GM19035 (cell line): ENCODE data around the gene XPO5.
"Not testable (repeated sequence)": the region's sequence is repeated elsewhere in the genome, so short reads cannot be mapped to it uniquely, and the experiment has no call there.

ENCODE experiments used
- ATAC-seq: cut with Tn5 transposase; IDR thresholded peaks from one replicate; pipeline ENCODE4 v1.9.1; 2021; ENCODE audit not compliant: unreplicated experiment

XPO5 gene

GRCh38 chr6:43588194-43588593, 12.4 kb upstream of the XPO5 start:
- ATAC-seq, result no peak

- no peak for ATAC-seq
Measured at GRCh38 chr6:43584892-43585570, 9.2 kb upstream of the XPO5 start.

GRCh38 chr6:43582911-43583310, 7.1 kb upstream of the XPO5 start:
- ATAC-seq, result no peak

- no peak for ATAC-seq
Measured at GRCh38 chr6:43579171-43579570, 3.3 kb upstream of the XPO5 start.

GRCh38 chr6:43578748-43579147, 2.9 kb upstream of the XPO5 start:
- ATAC-seq, result no peak

- ATAC-seq, result peak; percentile 1
Measured at GRCh38 chr6:43575105-43575771, 600 bp downstream of the XPO5 start.

GRCh38 chr6:43572015-43572414, 3.8 kb downstream of the XPO5 start:
- ATAC-seq, result no peak

GRCh38 chr6:43570876-43571441, 4.9 kb downstream of the XPO5 start:
- no peak for ATAC-seq

- ATAC-seq, result no peak
Measured at GRCh38 chr6:43559328-43559727, 16.5 kb downstream of the XPO5 start.

GRCh38 chr6:43557620-43558019, 18.2 kb downstream of the XPO5 start:
- ATAC-seq, result not testable (repeated sequence)

- ATAC-seq, result no peak
Measured at GRCh38 chr6:43547222-43547621, 28.6 kb downstream of the XPO5 start.

GRCh38 chr6:43544461-43544860, 31.4 kb downstream of the XPO5 start:
- ATAC-seq, result no peak

GRCh38 chr6:43541774-43542471, 33.9 kb downstream of the XPO5 start:
- no peak for ATAC-seq

- ATAC-seq, result no peak
Measured at GRCh38 chr6:43540507-43540906, 35.3 kb downstream of the XPO5 start.

GRCh38 chr6:43539409-43539808, 36.4 kb downstream of the XPO5 start:
- not testable (repeated sequence) for ATAC-seq

- not testable (repeated sequence) for ATAC-seq
Measured at GRCh38 chr6:43538986-43539385, 36.9 kb downstream of the XPO5 start.

- no peak for ATAC-seq
Measured at GRCh38 chr6:43532201-43532600, 43.6 kb downstream of the XPO5 start.

GRCh38 chr6:43524483-43524961, 51.3 kb downstream of the XPO5 start:
- ATAC-seq, result no peak

GRCh38 chr6:43523284-43523683, 52.6 kb downstream of the XPO5 start:
- no peak for ATAC-seq

GRCh38 chr6:43522547-43523261, 53.1 kb downstream of the XPO5 start:
- no peak for ATAC-seq

GRCh38 chr6:43521836-43522235, 54.0 kb downstream of the XPO5 start:
- ATAC-seq, result no peak
